ENCODE data around the gene KCNAB2. TPM values are rescaled to one million over a fixed set of nuclear protein-coding genes. Genes with fewer than 3 reads are reported as not detected.
"Not testable (repeated sequence)": the region's sequence is repeated elsewhere in the genome, so short reads cannot be mapped to it uniquely, and the experiment has no call there.

Gene KCNAB2
- total RNA-seq, 4 donors from 2014 or later: 4.2 to 12.0 (median 10.0) TPM

DNA sequence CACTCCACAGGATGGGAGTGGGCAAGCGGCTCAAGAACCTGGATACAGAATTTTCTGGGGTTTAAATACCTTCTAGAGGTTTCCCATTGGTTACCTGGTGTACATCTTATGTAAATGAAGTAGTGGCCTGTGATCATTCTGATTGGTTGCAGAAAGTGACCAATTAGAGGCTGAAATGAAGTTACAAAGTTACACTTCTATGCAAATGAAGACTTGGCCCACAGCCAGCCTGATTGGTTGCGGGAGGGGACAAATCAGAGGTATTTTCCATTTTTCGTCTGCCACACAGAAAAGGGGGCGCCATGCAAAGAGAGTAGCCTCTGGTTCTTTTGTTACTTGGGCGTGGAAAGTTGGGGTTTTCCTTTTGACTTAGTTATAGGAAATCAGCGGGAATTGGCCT lies 8.9 kb downstream of the KCNAB2 start:
- 86 to 89% methylated on average over 6 of the region's 6 CpGs for WGBS, 2 donors
- TF ChIP-seq POLR2A (IDR thresholded peaks at IDR 0.05): no peak
- TF ChIP-seq, protein P1, sequence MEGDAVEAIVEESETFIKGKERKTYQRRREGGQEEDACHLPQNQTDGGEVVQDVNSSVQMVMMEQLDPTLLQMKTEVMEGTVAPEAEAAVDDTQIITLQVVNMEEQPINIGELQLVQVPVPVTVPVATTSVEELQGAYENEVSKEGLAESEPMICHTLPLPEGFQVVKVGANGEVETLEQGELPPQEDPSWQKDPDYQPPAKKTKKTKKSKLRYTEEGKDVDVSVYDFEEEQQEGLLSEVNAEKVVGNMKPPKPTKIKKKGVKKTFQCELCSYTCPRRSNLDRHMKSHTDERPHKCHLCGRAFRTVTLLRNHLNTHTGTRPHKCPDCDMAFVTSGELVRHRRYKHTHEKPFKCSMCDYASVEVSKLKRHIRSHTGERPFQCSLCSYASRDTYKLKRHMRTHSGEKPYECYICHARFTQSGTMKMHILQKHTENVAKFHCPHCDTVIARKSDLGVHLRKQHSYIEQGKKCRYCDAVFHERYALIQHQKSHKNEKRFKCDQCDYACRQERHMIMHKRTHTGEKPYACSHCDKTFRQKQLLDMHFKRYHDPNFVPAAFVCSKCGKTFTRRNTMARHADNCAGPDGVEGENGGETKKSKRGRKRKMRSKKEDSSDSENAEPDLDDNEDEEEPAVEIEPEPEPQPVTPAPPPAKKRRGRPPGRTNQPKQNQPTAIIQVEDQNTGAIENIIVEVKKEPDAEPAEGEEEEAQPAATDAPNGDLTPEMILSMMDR (IDR thresholded peaks at IDR 0.05): no peak
- no peak overlapping the region for H3K4me3 ChIP-seq (ENCODE audit: low read depth, poor library complexity, severe bottlenecking)
- DNase-seq (ENCODE audit: low spot score in 2 of 2): no peak
- intact Hi-C loops (cut with DNase I; ENCODE audit: low total_unique reads): loop anchor here (10.0 kb wide), 1 partner anchor 190 kb away; the partner anchor contains the start of gene HES3

DNA sequence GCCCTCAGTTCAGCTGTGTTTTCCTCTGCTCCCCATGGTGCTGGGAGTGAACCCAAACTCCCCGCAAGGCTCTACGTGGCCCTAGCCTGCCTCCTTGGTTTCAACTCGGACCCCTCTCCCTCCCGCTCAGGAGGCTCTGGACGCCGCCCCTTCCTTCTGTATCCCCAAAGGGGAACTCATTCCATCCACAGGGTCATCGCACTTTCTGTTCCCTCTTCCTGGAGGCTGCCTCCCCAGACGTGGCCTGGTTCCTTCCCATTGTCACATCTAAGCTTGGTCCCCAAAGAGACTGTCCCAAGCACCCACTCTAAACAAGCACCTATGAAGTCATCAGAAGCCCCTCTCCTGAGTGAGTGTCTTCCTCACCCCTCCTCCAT lies 10.9 kb downstream of the KCNAB2 start:
- 85 to 91% methylated on average over 8 of the region's 8 CpGs for WGBS, 2 donors
- intact Hi-C loops (cut with DNase I; ENCODE audit: low total_unique reads): loop anchor here (10.0 kb wide), 1 partner anchor 188 kb away; the partner anchor contains the start of gene HES3
- no peak overlapping the region for H3K4me3 ChIP-seq (ENCODE audit: low read depth, poor library complexity, severe bottlenecking)
- TF ChIP-seq, protein P1 (IDR thresholded peaks at IDR 0.05): no peak
- TF ChIP-seq POLR2A (IDR thresholded peaks at IDR 0.05): no peak
- DNase-seq (ENCODE audit: low spot score in 2 of 2): no peak

DNA sequence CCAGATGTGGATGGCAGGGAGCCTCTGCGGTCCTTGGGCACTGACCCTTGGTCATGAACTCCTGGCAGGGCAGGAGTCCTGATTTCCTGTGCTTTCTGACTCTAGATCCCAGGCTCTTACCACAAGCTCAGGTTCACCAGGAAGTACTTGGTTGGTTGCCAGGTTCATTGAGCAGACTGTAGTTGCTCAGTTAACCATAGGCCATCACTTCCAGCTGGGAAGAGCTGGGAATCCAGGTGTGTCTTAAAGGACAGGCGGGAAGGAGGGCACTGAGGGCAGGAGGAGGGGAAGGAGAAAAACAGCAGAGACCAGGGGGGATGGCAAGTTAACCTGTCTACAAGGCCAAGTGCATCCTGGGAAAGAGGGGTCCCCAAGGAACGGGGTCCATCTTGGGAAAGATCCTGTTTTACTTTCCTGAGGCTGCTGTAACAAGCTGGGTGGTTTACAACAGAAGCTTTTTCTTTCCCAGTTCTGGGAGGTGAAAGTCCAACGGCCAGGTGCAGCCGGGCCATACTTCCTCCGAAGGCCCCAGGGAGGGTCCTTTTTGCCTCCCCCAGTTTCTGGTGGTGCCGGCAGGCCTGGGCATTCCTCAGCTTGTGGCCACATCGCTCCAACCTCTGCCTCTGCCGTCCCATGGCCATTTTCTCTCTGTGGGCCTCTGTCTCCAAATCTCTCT lies 11.6 kb downstream of the KCNAB2 start:
- no peak for DNase-seq (ENCODE audit: low spot score in 2 of 2)
- TF ChIP-seq, protein P1 (IDR thresholded peaks at IDR 0.05): no peak
- no peak for TF ChIP-seq POLR2A (IDR thresholded peaks at IDR 0.05)
- WGBS, 2 donors: 83 to 88% methylated on average over 9 of the region's 9 CpGs
- H3K4me3 ChIP-seq (ENCODE audit: low read depth, poor library complexity, severe bottlenecking): no peak overlapping the region
- intact Hi-C loops (cut with DNase I; ENCODE audit: low total_unique reads): loop anchor here (10.0 kb wide), 1 partner anchor 187 kb away; the partner anchor contains the start of gene HES3

DNA sequence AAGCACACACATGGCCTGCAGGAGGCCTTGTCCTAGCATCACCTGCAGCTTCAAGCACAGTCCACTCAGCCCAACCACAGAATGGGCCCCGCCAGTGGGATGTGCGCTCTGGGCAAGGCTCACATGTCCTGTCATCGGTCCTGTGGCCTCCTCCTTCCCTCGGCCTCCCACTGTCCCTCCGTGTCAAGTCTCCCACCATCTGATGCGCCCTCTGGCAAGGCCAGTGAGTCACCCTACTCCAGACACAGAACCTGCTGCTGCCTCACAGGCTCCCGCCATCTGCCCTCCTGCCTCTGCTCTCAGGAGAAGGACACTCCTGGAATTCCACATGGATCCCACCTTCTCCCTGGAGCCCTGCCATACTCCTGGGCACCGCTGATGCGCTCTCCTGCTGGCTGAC lies 14.2 kb downstream of the KCNAB2 start:
- H3K4me3 ChIP-seq (ENCODE audit: low read depth, poor library complexity, severe bottlenecking): no peak overlapping the region
- intact Hi-C loops (cut with DNase I; ENCODE audit: low total_unique reads): loop anchor here (10.0 kb wide), 1 partner anchor 185 kb away; the partner anchor contains the start of gene HES3
- no peak for DNase-seq (ENCODE audit: low spot score in 2 of 2)
- 86 to 95% methylated on average over 9 of the region's 9 CpGs for WGBS, 2 donors
- TF ChIP-seq, protein P1 (IDR thresholded peaks at IDR 0.05): no peak
- no peak for TF ChIP-seq POLR2A (IDR thresholded peaks at IDR 0.05)

DNA sequence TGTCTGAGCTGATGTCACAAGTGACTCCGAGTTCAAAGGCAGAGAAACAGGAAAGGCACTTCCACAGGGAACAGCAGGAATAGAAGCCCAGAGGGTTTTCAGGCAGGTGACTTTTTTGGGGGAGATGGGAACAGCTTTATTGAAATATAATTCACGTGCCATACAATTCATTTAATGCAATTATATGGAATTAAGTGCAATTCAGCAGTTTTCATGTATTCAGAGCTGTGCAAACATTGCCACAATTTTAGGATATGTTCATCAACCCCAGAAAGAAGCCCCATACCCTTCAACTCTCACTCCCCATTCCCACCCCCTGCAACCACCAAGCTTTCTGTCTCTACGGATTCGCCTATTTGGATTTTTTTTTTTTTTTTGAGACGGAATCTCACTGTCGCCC lies 17.0 kb downstream of the KCNAB2 start:
- TF ChIP-seq, protein P1 (IDR thresholded peaks at IDR 0.05): no peak
- no peak for DNase-seq (ENCODE audit: low spot score in 2 of 2)
- intact Hi-C loops (cut with DNase I; ENCODE audit: low total_unique reads): no loop called here
- H3K4me3 ChIP-seq (ENCODE audit: low read depth, poor library complexity, severe bottlenecking): no peak overlapping the region
- 90 to 96% methylated on average over 6 of the region's 6 CpGs for WGBS, 2 donors

DNA sequence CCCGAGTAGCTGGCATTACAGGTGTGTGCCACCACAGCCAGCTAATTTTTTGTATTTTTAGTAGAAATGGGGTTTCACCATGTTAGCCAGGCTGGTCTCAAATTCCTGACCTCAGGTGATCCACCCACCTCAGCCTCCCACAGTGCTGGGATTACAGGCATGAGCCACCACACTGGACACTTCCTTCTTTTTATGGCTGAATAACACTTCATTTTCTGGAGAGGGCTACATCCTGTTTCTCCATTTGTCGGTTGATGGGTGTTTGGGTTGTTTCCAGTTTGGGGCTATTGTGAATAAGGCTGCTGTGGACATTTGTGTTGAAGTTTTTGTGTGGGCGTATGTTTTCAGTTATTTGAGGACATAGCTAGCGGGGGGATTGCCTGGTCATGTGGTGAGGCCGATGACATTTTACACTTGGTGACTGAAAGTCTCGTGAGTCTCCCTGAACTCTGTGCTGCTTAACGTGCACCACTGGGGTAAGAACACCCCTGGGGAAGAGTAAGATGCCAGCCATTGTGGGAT lies 17.9 kb downstream of the KCNAB2 start:
- H3K4me3 ChIP-seq (ENCODE audit: low read depth, poor library complexity, severe bottlenecking); DNase-seq (ENCODE audit: low spot score in 2 of 2); intact Hi-C loops (cut with DNase I; ENCODE audit: low total_unique reads): not testable (repeated sequence)
- 77 to 88% methylated on average over 7 of the region's 7 CpGs for WGBS, 2 donors

Measured in lower leg skin (tissue), 4 donors.